ENCODE measurements around the gene CDH4. TPM values are rescaled to one million over a fixed set of nuclear protein-coding genes. Genes with fewer than 3 reads are reported as not detected.

The CDH4 gene
- total and polyA plus RNA-seq, 10 donors, result 0.30 to 20.1 (median 7.7) TPM

DNA sequence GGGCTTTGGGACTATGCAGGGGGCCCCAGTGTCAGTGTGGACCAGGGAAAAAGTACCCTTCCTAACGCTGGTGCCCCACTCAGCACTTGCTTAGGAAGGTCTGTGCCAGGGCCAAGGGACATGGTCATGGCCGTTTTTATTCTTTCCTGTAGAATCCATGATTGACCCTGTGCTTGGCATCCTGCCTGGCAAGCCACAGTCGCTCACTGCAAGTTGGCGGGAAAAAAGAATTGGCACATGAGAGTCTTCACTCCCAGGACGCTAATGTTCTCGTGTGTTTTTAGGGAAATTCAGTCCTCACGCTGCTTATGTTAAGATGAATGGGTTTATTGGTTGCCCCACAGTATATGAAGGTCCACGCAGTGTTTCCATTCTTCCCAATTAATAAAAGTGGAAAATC lies 253.4 kb downstream of the CDH4 start:
- DNase-seq, result no peak
- no peaks in the 10 kb centered on the region for H3K36me3 ChIP-seq
- peaks cover 0 to 20% (median 0%) of the 10 kb centered on the region in 8 donors for H3K9me3 ChIP-seq
- intact Hi-C loops (cut with DNase I; ENCODE audit: low total_unique reads), result no loop called here
- no peak overlapping the region for H3K27ac ChIP-seq
- TF ChIP-seq POLR2AphosphoS5 (IDR thresholded peaks at IDR 0.05) (no peak), POLR2A (IDR thresholded peaks at IDR 0.05) (no peak)
- TF ChIP-seq, protein P1, sequence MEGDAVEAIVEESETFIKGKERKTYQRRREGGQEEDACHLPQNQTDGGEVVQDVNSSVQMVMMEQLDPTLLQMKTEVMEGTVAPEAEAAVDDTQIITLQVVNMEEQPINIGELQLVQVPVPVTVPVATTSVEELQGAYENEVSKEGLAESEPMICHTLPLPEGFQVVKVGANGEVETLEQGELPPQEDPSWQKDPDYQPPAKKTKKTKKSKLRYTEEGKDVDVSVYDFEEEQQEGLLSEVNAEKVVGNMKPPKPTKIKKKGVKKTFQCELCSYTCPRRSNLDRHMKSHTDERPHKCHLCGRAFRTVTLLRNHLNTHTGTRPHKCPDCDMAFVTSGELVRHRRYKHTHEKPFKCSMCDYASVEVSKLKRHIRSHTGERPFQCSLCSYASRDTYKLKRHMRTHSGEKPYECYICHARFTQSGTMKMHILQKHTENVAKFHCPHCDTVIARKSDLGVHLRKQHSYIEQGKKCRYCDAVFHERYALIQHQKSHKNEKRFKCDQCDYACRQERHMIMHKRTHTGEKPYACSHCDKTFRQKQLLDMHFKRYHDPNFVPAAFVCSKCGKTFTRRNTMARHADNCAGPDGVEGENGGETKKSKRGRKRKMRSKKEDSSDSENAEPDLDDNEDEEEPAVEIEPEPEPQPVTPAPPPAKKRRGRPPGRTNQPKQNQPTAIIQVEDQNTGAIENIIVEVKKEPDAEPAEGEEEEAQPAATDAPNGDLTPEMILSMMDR (IDR thresholded peaks at IDR 0.05 in 8 of 11, conservative IDR thresholded peaks at IDR 0.05 in 3 of 11), result no peak
- H3K4me1 ChIP-seq, result peaks cover 0 to 14% (median 4%) of the 10 kb centered on the region in 6 donors
- 64 to 76% (median 74%) methylated on average over 8 of the region's 8 CpGs for WGBS, 5 donors
- no peaks in the 10 kb centered on the region for H3K27me3 ChIP-seq (replicated peaks in 1 of 7)
- no peak overlapping the region for H3K4me3 ChIP-seq

DNA sequence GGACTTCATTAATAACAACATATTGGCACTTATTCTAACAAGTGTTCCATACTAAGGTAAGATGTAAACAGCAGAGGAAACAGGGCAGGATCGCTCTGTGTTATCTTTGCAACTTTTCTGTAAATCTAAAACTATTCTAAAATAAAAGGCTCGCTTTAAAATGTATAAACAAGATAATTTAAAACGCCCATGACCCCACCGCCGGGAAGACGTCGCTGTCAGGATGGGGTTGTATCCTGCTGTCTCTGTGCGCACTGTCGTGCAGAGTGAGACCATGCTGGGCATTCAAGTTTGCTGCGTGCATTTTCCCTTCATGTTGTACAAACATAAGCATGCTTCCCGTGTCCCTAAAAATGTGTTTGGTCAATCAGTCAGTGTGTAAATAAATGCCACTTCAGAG lies 255.7 kb downstream of the CDH4 start:
- intact Hi-C loops (cut with DNase I; ENCODE audit: low total_unique reads), result no loop called here
- no peak for DNase-seq

DNA sequence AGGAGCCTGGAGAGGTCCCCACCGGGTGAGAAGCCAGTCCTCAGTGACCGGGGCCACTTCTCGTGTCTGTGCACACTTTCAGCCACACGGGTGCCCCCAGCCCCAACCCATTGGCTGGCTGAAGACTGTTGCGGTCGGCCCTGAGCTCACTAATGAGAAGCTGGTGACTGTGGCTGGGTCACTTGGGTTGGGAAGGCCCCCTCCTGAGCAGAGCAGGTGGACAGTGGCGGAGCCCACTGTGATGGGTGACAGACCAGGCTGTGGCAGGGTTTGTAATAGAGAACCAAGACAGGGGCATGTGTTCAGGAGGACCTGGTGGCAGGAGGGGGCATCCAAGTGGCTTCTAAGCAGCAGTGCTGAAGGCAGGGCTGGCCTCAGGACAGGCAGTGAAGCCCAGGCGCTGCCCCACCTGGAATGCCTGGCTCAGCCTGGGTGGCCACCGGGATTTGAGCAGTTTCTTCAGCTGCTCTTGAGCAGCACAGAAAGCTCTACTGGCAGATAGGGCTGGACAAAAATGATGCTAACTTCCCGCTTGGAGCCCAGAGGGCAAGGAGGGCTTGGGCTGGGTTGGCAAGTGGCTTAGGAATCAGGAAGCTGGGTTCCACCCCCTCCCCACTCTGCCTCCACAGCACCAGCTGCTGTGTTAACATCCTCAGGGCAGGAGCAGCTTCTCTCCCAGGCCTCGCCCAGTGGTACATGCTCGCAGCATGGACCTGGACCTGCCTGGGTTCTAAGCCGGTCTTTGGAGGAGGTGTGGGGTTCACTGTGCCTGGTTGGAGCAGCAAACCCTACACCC lies 256.4 kb downstream of the CDH4 start:
- Histone ChIP-seq H3K9me3 (peaks cover 0 to 20% (median 0%) of the 10 kb centered on the region in 8 donors), H3K27me3 (replicated peaks in 1 of 7) (no peaks in the 10 kb centered on the region), H3K4me3 (no peak overlapping the region), H3K36me3 (no peaks in the 10 kb centered on the region), H3K4me1 (no peaks in the 10 kb centered on the region), H3K27ac (no peak overlapping the region)
- no peak for DNase-seq
- TF ChIP-seq, protein P1 (IDR thresholded peaks at IDR 0.05 in 8 of 11, conservative IDR thresholded peaks at IDR 0.05 in 3 of 11), result no peak
- TF ChIP-seq POLR2AphosphoS5 (IDR thresholded peaks at IDR 0.05), result no peak
- TF ChIP-seq POLR2A (IDR thresholded peaks at IDR 0.05), result no peak
- intact Hi-C loops (cut with DNase I; ENCODE audit: low total_unique reads), result no loop called here
- 80 to 87% (median 82%) methylated on average over 11 to 13 of the region's 13 CpGs for WGBS, 5 donors

More for the DNA sequence above, 255.7 kb downstream of the CDH4 start:
- Histone ChIP-seq H3K27ac (no peak overlapping the region), H3K4me1 (no peaks in the 10 kb centered on the region), H3K27me3 (replicated peaks in 1 of 7) (no peaks in the 10 kb centered on the region), H3K4me3 (no peak overlapping the region), H3K9me3 (peaks cover 0 to 20% (median 0%) of the 10 kb centered on the region in 8 donors), H3K36me3 (no peaks in the 10 kb centered on the region)
- WGBS, 5 donors, result 80 to 90% (median 88%) methylated on average over 11 of the region's 11 CpGs
- TF ChIP-seq POLR2AphosphoS5 (IDR thresholded peaks at IDR 0.05), result no peak
- TF ChIP-seq POLR2A (IDR thresholded peaks at IDR 0.05), result no peak
- TF ChIP-seq, protein P1 (IDR thresholded peaks at IDR 0.05 in 8 of 11, conservative IDR thresholded peaks at IDR 0.05 in 3 of 11), result no peak

DNA sequence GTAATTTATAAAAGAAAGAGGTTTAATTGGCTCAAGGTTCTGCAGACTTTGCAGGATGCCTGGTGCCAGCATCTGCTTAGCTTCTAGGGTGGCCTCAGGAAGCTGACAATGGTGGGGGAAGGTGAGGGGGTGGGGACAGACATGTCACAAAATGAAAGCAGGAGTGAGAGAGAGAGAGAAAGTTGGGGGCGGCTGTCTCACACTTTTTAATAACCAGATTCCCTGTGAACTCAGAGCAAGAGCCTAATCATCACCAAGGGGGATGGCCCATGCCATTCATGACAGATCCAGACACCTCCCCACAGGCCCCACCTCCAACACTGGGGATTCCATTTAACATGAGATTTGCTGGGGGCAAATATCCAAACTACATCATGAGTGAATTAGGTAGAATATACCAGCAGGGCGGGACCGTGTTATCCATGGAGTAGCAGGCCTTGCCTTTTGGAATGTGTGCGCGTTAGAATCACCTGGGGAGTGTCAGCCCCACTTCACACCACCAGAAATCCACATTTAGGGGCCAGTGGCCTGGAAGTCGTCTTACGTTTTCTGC lies 258.8 kb downstream of the CDH4 start:
- TF ChIP-seq POLR2A (IDR thresholded peaks at IDR 0.05) (no peak), POLR2AphosphoS5 (IDR thresholded peaks at IDR 0.05) (no peak)
- TF ChIP-seq, protein P1 (IDR thresholded peaks at IDR 0.05 in 8 of 11, conservative IDR thresholded peaks at IDR 0.05 in 3 of 11), result no peak
- WGBS, 5 donors, result 86 to 90% (median 87%) methylated on average over 7 of the region's 7 CpGs
- DNase-seq, result no peak

More for the DNA sequence above, 258.8 kb downstream of the CDH4 start:
- Histone ChIP-seq H3K9me3 (peaks cover 0 to 11% (median 0%) of the 10 kb centered on the region in 8 donors), H3K36me3 (no peaks in the 10 kb centered on the region), H3K4me3 (no peak overlapping the region), H3K4me1 (no peaks in the 10 kb centered on the region), H3K27ac (no peak overlapping the region), H3K27me3 (replicated peaks in 1 of 7) (peaks cover 0 to 7% (median 0%) of the 10 kb centered on the region in 7 donors)
- intact Hi-C loops (cut with DNase I; ENCODE audit: low total_unique reads), result no loop called here
